H9 (cell line): ENCODE measurements around the gene FAM98C. TPM values are rescaled to one million over a fixed set of nuclear protein-coding genes. Genes with fewer than 3 reads are reported as not detected.

Experiments
- DNase-seq: peaks from one replicate; pipeline ENCODE4 v3.0.0-alpha.2; 2017
- H2AFZ ChIP-seq: one replicate; pipeline ENCODE4 v1.6.1; 2013; ENCODE audit warnings: mild to moderate bottlenecking, low read length, control low read depth, moderate library complexity
- H2AK5ac ChIP-seq: 2 replicates; pipeline ENCODE4 v1.6.1; 2013; ENCODE audit warnings: low read length, control low read depth, mixed read lengths; ENCODE audit not compliant: insufficient read length
- H2BK120ac ChIP-seq: one replicate; pipeline ENCODE4 v1.6.1; 2013; ENCODE audit warnings: low read depth, mild to moderate bottlenecking, low read length, control low read depth, inconsistent platforms; ENCODE audit not compliant: poor library complexity, severe bottlenecking
- H2BK12ac ChIP-seq: 2 replicates; pipeline ENCODE4 v1.6.1; 2013; ENCODE audit warnings: low read length, control low read depth, mixed read lengths, low read depth; ENCODE audit not compliant: insufficient read length
- H2BK15ac ChIP-seq: 2 replicates; pipeline ENCODE4 v1.6.1; 2013; ENCODE audit warnings: low read depth, low read length, control low read depth
- H2BK20ac ChIP-seq: one replicate; pipeline ENCODE4 v1.6.1; 2013; ENCODE audit warnings: low read depth, mild to moderate bottlenecking, low read length, control low read depth, inconsistent platforms; ENCODE audit not compliant: poor library complexity, severe bottlenecking
- H2BK5ac ChIP-seq: 2 replicates; pipeline ENCODE4 v1.6.1; 2013; ENCODE audit warnings: low read length, control low read depth, mixed read lengths; ENCODE audit not compliant: insufficient read length
- H3K14ac ChIP-seq: 2 replicates; pipeline ENCODE4 v1.6.1; 2013; ENCODE audit warnings: low read length, control low read depth; ENCODE audit not compliant: insufficient read depth
- H3K18ac ChIP-seq: 2 replicates; pipeline ENCODE4 v1.6.1; 2013; ENCODE audit warnings: low read depth, mild to moderate bottlenecking, mixed read lengths, low read length, control low read depth; ENCODE audit not compliant: insufficient read length
- H3K23ac ChIP-seq: 2 replicates; pipeline ENCODE4 v1.6.1; 2013; ENCODE audit warnings: low read length, control low read depth, mixed read lengths, low read depth; ENCODE audit not compliant: insufficient read length
- H3K23me2 ChIP-seq: 2 replicates; pipeline ENCODE4 v1.6.1; 2013; ENCODE audit warnings: low read depth, mild to moderate bottlenecking, mixed read lengths, low read length, control low read depth; ENCODE audit not compliant: insufficient read length, poor library complexity, severe bottlenecking
- H3K27ac ChIP-seq: 2 replicates; pipeline ENCODE4 v1.5.1; 2013; ENCODE audit warnings: low read length, control low read depth, mixed read lengths, low read depth; ENCODE audit not compliant: insufficient read length
- H3K27me3 ChIP-seq: 2 replicates; pipeline ENCODE4 v1.6.1; 2013; ENCODE audit warnings: low read length, control low read depth, inconsistent platforms; ENCODE audit not compliant: insufficient read depth
- H3K4ac ChIP-seq: 2 replicates; pipeline ENCODE4 v1.6.1; 2013; ENCODE audit warnings: low read depth, mild to moderate bottlenecking, control low read depth, inconsistent platforms, low read length, moderate library complexity
- H3K4me1 ChIP-seq: 2 replicates; pipeline ENCODE4 v1.6.1; 2013; ENCODE audit warnings: low read length, control low read depth, inconsistent platforms; ENCODE audit not compliant: insufficient read depth
- H3K4me2 ChIP-seq: 2 replicates; pipeline ENCODE4 v1.6.1; 2013; ENCODE audit warnings: low read length, control low read depth, mixed read lengths; ENCODE audit not compliant: insufficient read length, insufficient read depth
- H3K56ac ChIP-seq: 2 replicates; pipeline ENCODE4 v1.6.1; 2013; ENCODE audit warnings: low read depth, mild to moderate bottlenecking, mixed read lengths, low read length, control low read depth; ENCODE audit not compliant: insufficient read length
- H3K79me1 ChIP-seq: 2 replicates; pipeline ENCODE4 v1.6.1; 2013; ENCODE audit warnings: low read depth, mild to moderate bottlenecking, moderate library complexity, low read length, control low read depth, inconsistent platforms; ENCODE audit not compliant: insufficient read depth, poor library complexity, severe bottlenecking
- H3K79me2 ChIP-seq: 2 replicates; pipeline ENCODE4 v1.6.1; 2013; ENCODE audit warnings: low read length, control low read depth, inconsistent platforms; ENCODE audit not compliant: insufficient read depth
- H3K9ac ChIP-seq: 2 replicates; pipeline ENCODE4 v1.6.1; 2013; ENCODE audit warnings: low read length, control low read depth, mixed read lengths; ENCODE audit not compliant: insufficient read length; ENCODE audit errors: extremely low read depth
- H3K9me3 ChIP-seq: one replicate; pipeline ENCODE4 v1.6.1; 2013; ENCODE audit warnings: low read depth, low read length, inconsistent platforms; ENCODE audit not compliant: control insufficient read depth
- H3T11ph ChIP-seq: one replicate; pipeline ENCODE4 v1.6.1; 2013; ENCODE audit warnings: mild to moderate bottlenecking, low read length, control low read depth, inconsistent platforms
- H4K20me1 ChIP-seq: one replicate; pipeline ENCODE4 v1.6.1; 2013; ENCODE audit not compliant: control insufficient read depth, insufficient read length, insufficient read depth
- H4K5ac ChIP-seq: 2 replicates; pipeline ENCODE4 v1.6.1; 2013; ENCODE audit warnings: low read depth, mild to moderate bottlenecking, mixed read lengths, low read length, control low read depth; ENCODE audit not compliant: insufficient read length
- H4K8ac ChIP-seq: replicated peaks from 2 replicates; pipeline ENCODE4 v1.6.1; 2013; ENCODE audit warnings: low read length, control low read depth, mixed read lengths, low read depth; ENCODE audit not compliant: insufficient read length
- H4K91ac ChIP-seq: 2 replicates; pipeline ENCODE4 v1.6.1; 2013; ENCODE audit warnings: low read depth, mild to moderate bottlenecking, moderate library complexity, mixed read lengths, low read length, control low read depth; ENCODE audit not compliant: insufficient read length
- H3K27ac Mint-ChIP-seq, 3 experiments: 2 replicates in 2 of 3; 3 replicates in 1 of 3; pipeline ENCODE4 v1.8.0; 2020 to 2021; ENCODE audit warnings: mixed read lengths in 3 of 3, mild to moderate bottlenecking in 1 of 3, moderate library complexity in 1 of 3
- H3K27me3 Mint-ChIP-seq: 2 replicates; pipeline ENCODE4 v1.8.0; 2021; ENCODE audit warnings: low read depth, mild to moderate bottlenecking, moderate library complexity, mixed read lengths
- H3K36me3 Mint-ChIP-seq, 3 experiments: 2 replicates in 2 of 3; 3 replicates in 1 of 3; pipeline ENCODE4 v1.8.0; 2020 to 2021; ENCODE audit warnings: low read depth in 3 of 3, mixed read lengths in 3 of 3; ENCODE audit not compliant: insufficient read depth in 1 of 3
- H3K4me1 Mint-ChIP-seq, 2 experiments: 2 replicates each; pipeline ENCODE4 v1.8.0; 2020; ENCODE audit warnings: mixed read lengths in 2 of 2
- H3K4me3 Mint-ChIP-seq, 2 experiments: 2 replicates in 1 of 2; 3 replicates in 1 of 2; pipeline ENCODE4 v1.8.0; 2020 to 2021; ENCODE audit warnings: mild to moderate bottlenecking in 2 of 2, mixed read lengths in 2 of 2, moderate library complexity in 1 of 2
- H3K9me3 Mint-ChIP-seq, 2 experiments: 2 replicates in 1 of 2; 3 replicates in 1 of 2; pipeline ENCODE4 v1.8.0; 2020; ENCODE audit warnings: mild to moderate bottlenecking in 2 of 2, mixed read lengths in 2 of 2, moderate library complexity in 1 of 2
- CTCF ChIP-seq: fragments of 200-600 bp; sonication (generic); conservative IDR thresholded peaks from 3 replicates; pipeline ENCODE4 v1.8.0; 2021; ENCODE audit warnings: antibody characterized with exemption, mild to moderate bottlenecking
- WGBS: extraction: QIAGEN DNeasy Blood & Tissue Kit; methylation state at CpG from one replicate; pipeline ENCODE4 v1.1.7; 2013; ENCODE audit warnings: missing lambda C conversion rate, low lambda C conversion rate, mixed read lengths; ENCODE audit not compliant: insufficient read length; ENCODE audit errors: extremely low coverage; 5-methylcytosine and 5-hydroxymethylcytosine counted together
- total RNA-seq: library from RNA; stranded (reverse); gene quantifications from 2 replicates; pipeline ENCODE4 v1.2.1, GENCODE V29; 2021

Gene FAM98C
- total RNA-seq, 1 experiment from 2014 or later = 16.4 TPM

DNA sequence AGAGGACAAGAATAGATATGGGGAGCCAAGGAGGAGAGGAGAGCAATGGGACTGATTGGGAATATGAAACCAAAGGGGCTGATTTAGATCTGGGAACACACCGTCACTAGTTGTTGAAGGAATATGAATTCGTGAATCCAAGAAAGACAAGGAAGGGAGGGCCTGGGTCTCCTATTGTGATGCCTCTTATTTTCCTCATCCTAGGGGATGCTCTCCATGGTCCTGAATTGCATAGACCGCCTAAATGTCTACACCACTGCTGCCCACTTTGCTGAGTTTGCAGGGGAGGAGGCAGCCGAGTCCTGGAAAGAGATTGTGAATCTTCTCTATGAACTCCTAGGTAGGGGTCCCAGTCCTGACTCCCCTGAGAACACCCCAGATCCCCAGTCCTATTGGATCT lies 52.1 kb downstream of the FAM98C start:
- Histone ChIP-seq H4K91ac (no peak overlapping the region), H2BK12ac (no peak overlapping the region), H3K79me2 (no peaks in the 10 kb centered on the region), H3T11ph (no peak overlapping the region), H2BK5ac (no peak overlapping the region), H2BK120ac (no peak overlapping the region), H3K23ac (no peak overlapping the region), H4K20me1 (no peaks in the 10 kb centered on the region), H2AK5ac (no peak overlapping the region), H3K4ac (no peak overlapping the region), H3K4me1 (no peaks in the 10 kb centered on the region), H2BK15ac (no peak overlapping the region), H3K79me1 (no peaks in the 10 kb centered on the region), H3K4me2 (no peak overlapping the region), H3K27ac (no peak overlapping the region), H3K23me2 (peaks cover 5% of the 10 kb centered on the region), H3K27me3 (no peaks in the 10 kb centered on the region), H3K9ac (no peak overlapping the region), H2BK20ac (no peak overlapping the region), H3K9me3 (no peaks in the 10 kb centered on the region), H3K56ac (no peak overlapping the region), H3K14ac (no peak overlapping the region), H3K18ac (no peak overlapping the region), H4K8ac (no peak overlapping the region), H4K5ac (no peak overlapping the region), H2AFZ (no peak overlapping the region)
- Mint-ChIP-seq H3K27ac (no peak overlapping the region), H3K4me1 (peaks cover 5 to 11% of the 10 kb centered on the region in 2 experiments; a peak in 3 of 4 replicates), H3K9me3 (no peaks in the 10 kb centered on the region), H3K4me3 (no peak overlapping the region), H3K27me3 (no peaks in the 10 kb centered on the region; the same call in 1 of the 2 replicates), H3K36me3 (peaks cover 58 to 67% (median 65%) of the 10 kb centered on the region in 3 experiments)
- no peak for DNase-seq
- no CpG with 5 or more reads among the region's 4 CpGs for WGBS
- TF ChIP-seq CTCF = no peak
